Mesendoderm (in vitro differentiated cells): ENCODE results near the gene CLGN.
"Not testable (repeated sequence)": the region's sequence is repeated elsewhere in the genome, so short reads cannot be mapped to it uniquely, and the experiment has no call there.

ENCODE experiments used
- DNase-seq: peaks from one replicate; pipeline ENCODE4 v3.0.0; 2013
- H2AK5ac ChIP-seq: 2 replicates; pipeline ENCODE4 v1.6.1; 2013; ENCODE audit warnings: low read length, inconsistent platforms
- H2BK120ac ChIP-seq: 2 replicates; pipeline ENCODE4 v1.6.1; 2013; ENCODE audit warnings: low read depth, mild to moderate bottlenecking, low read length, moderate library complexity, mixed read lengths
- H2BK15ac ChIP-seq: replicated peaks from 2 replicates; pipeline ENCODE4 v1.6.1; 2013; ENCODE audit warnings: low read depth, mild to moderate bottlenecking, moderate library complexity
- H2BK5ac ChIP-seq: 2 replicates; pipeline ENCODE4 v1.6.1; 2013; ENCODE audit warnings: low read length, inconsistent platforms
- H3K18ac ChIP-seq: 2 replicates; pipeline ENCODE4 v1.6.1; 2013; ENCODE audit warnings: mild to moderate bottlenecking, low read length, mixed read lengths
- H3K23ac ChIP-seq: one replicate; pipeline ENCODE4 v1.6.1; 2013; ENCODE audit warnings: low read length
- H3K27ac ChIP-seq: 2 replicates; pipeline ENCODE4 v1.5.1; 2013; ENCODE audit warnings: low read depth, mild to moderate bottlenecking, inconsistent platforms, low read length, moderate library complexity
- H3K27me3 ChIP-seq: 2 replicates; pipeline ENCODE4 v1.6.1; 2013; ENCODE audit warnings: low read length, control low read depth, mild to moderate bottlenecking, inconsistent platforms; ENCODE audit not compliant: insufficient read depth, poor library complexity
- H3K36me3 ChIP-seq: 2 replicates; pipeline ENCODE4 v1.6.1; 2013; ENCODE audit warnings: low read length, inconsistent platforms; ENCODE audit not compliant: control insufficient read depth, insufficient read depth
- H3K4ac ChIP-seq: one replicate; pipeline ENCODE4 v1.6.1; 2013; ENCODE audit warnings: low read depth, mild to moderate bottlenecking, low read length, moderate library complexity
- H3K4me1 ChIP-seq: 2 replicates; pipeline ENCODE4 v1.6.1; 2013; ENCODE audit warnings: low read depth, low read length, inconsistent platforms; ENCODE audit not compliant: control insufficient read depth
- H3K4me2 ChIP-seq: 2 replicates; pipeline ENCODE4 v1.6.1; 2013; ENCODE audit warnings: low read length
- H3K4me3 ChIP-seq: 2 replicates; pipeline ENCODE4 v1.5.1; 2013; ENCODE audit warnings: mild to moderate bottlenecking, low read length
- H3K56ac ChIP-seq: one replicate; pipeline ENCODE4 v1.6.1; 2013; ENCODE audit warnings: low read length
- H3K79me1 ChIP-seq: 2 replicates; pipeline ENCODE4 v1.6.1; 2013; ENCODE audit warnings: low read length, inconsistent platforms
- H3K79me2 ChIP-seq: 2 replicates; pipeline ENCODE4 v1.6.1; 2013; ENCODE audit warnings: mild to moderate bottlenecking, low read length; ENCODE audit not compliant: control insufficient read depth, insufficient read depth
- H3K9ac ChIP-seq: 2 replicates; pipeline ENCODE4 v1.6.1; 2013; ENCODE audit warnings: low read length, inconsistent platforms
- H4K5ac ChIP-seq: one replicate; pipeline ENCODE4 v1.6.1; 2013; ENCODE audit warnings: low read length
- H4K8ac ChIP-seq: one replicate; pipeline ENCODE4 v1.6.1; 2013; ENCODE audit warnings: low read depth, mild to moderate bottlenecking, control low read depth, low read length, moderate library complexity
- WGBS: extraction: QIAGEN DNeasy Blood & Tissue Kit; methylation state at CpG from one replicate; pipeline ENCODE4 v1.1.7; 2013; ENCODE audit warnings: low lambda C conversion rate, missing lambda C conversion rate; ENCODE audit not compliant: insufficient coverage; ENCODE audit errors: extremely low coverage; 5-methylcytosine and 5-hydroxymethylcytosine counted together

CLGN gene

GRCh38 chr4:140463182-140463581 is 35.7 kb upstream of the CLGN start:
- Histone ChIP-seq H3K36me3 (no peaks in the 10 kb centered on the region), H3K4me2 (no peak overlapping the region), H3K4me3 (no peak overlapping the region), H3K9ac (no peak overlapping the region), H3K27ac (no peak overlapping the region), H3K4me1 (no peaks in the 10 kb centered on the region), H2BK120ac (no peak overlapping the region), H2AK5ac (no peak overlapping the region), H3K4ac (no peak overlapping the region), H3K27me3 (no peaks in the 10 kb centered on the region), H3K18ac (no peak overlapping the region), H3K23ac (no peak overlapping the region), H4K5ac (no peak overlapping the region), H3K56ac (no peak overlapping the region), H3K79me1 (no peaks in the 10 kb centered on the region), H2BK15ac (no peak overlapping the region), H3K79me2 (no peaks in the 10 kb centered on the region), H4K8ac (no peak overlapping the region), H2BK5ac (no peak overlapping the region)
- DNase-seq = no peak
- no CpG with 5 or more reads among the region's 3 CpGs for WGBS

GRCh38 chr4:140450352-140450751 is 22.9 kb upstream of the CLGN start:
- no peak overlapping the region for H2BK15ac ChIP-seq
- H3K56ac ChIP-seq = no peak overlapping the region
- no peaks in the 10 kb centered on the region for H3K27me3 ChIP-seq
- no CpG with 5 or more reads among the region's 3 CpGs for WGBS
- H3K23ac ChIP-seq = no peak overlapping the region
- no peaks in the 10 kb centered on the region for H3K79me2 ChIP-seq
- H3K4me2 ChIP-seq = no peak overlapping the region
- H2AK5ac ChIP-seq = no peak overlapping the region
- H4K5ac ChIP-seq = no peak overlapping the region
- H3K18ac ChIP-seq = no peak overlapping the region
- H3K79me1 ChIP-seq = no peaks in the 10 kb centered on the region
- H3K27ac ChIP-seq = no peak overlapping the region
- no peak overlapping the region for H2BK5ac ChIP-seq
- no peak overlapping the region for H3K9ac ChIP-seq
- no peaks in the 10 kb centered on the region for H3K36me3 ChIP-seq
- H3K4me3 ChIP-seq = no peak overlapping the region
- DNase-seq = no peak
- H3K4ac ChIP-seq = no peak overlapping the region
- H3K4me1 ChIP-seq = no peaks in the 10 kb centered on the region
- H2BK120ac ChIP-seq = no peak overlapping the region
- H4K8ac ChIP-seq = no peak overlapping the region

GRCh38 chr4:140448830-140449229 is 21.4 kb upstream of the CLGN start:
- no peak overlapping the region for H4K5ac ChIP-seq
- H3K4me3 ChIP-seq = no peak overlapping the region
- H3K36me3 ChIP-seq = no peaks in the 10 kb centered on the region
- no peak overlapping the region for H3K18ac ChIP-seq
- DNase-seq = no peak
- H3K4me2 ChIP-seq = no peak overlapping the region
- no peak overlapping the region for H2BK120ac ChIP-seq
- no peaks in the 10 kb centered on the region for H3K79me2 ChIP-seq
- no peaks in the 10 kb centered on the region for H3K27me3 ChIP-seq
- no CpG with 5 or more reads among the region's 2 CpGs for WGBS
- H3K9ac ChIP-seq = no peak overlapping the region
- no peak overlapping the region for H4K8ac ChIP-seq
- no peak overlapping the region for H3K4ac ChIP-seq
- H2BK15ac ChIP-seq = no peak overlapping the region
- H2AK5ac ChIP-seq = no peak overlapping the region
- no peak overlapping the region for H3K56ac ChIP-seq
- H3K4me1 ChIP-seq = no peaks in the 10 kb centered on the region
- no peak overlapping the region for H3K23ac ChIP-seq
- H3K27ac ChIP-seq = no peak overlapping the region
- H3K79me1 ChIP-seq = no peaks in the 10 kb centered on the region
- no peak overlapping the region for H2BK5ac ChIP-seq

- H3K79me2 ChIP-seq = no peaks in the 10 kb centered on the region
- no peak overlapping the region for H2BK15ac ChIP-seq
- WGBS = no CpG with 5 or more reads among the region's 3 CpGs
- H3K4me2 ChIP-seq = no peak overlapping the region
- H3K36me3 ChIP-seq = no peaks in the 10 kb centered on the region
- H4K8ac ChIP-seq = no peak overlapping the region
- H3K4me3 ChIP-seq = no peak overlapping the region
- H2AK5ac ChIP-seq = no peak overlapping the region
- no peak overlapping the region for H2BK5ac ChIP-seq
- no peak overlapping the region for H3K56ac ChIP-seq
- H4K5ac ChIP-seq = no peak overlapping the region
- H3K23ac ChIP-seq = no peak overlapping the region
- H3K4ac ChIP-seq = no peak overlapping the region
- H2BK120ac ChIP-seq = no peak overlapping the region
- H3K27me3 ChIP-seq = no peaks in the 10 kb centered on the region
- no peaks in the 10 kb centered on the region for H3K79me1 ChIP-seq
- H3K18ac ChIP-seq = no peak overlapping the region
- no peak for DNase-seq
- H3K4me1 ChIP-seq = no peaks in the 10 kb centered on the region
- no peak overlapping the region for H3K9ac ChIP-seq
- H3K27ac ChIP-seq = no peak overlapping the region
Observed at GRCh38 chr4:140448162-140448561, 20.7 kb upstream of the CLGN start.

- WGBS = no CpG with 5 or more reads among the region's 4 CpGs
- H3K4me3 ChIP-seq, H3K27me3 ChIP-seq, H2BK120ac ChIP-seq, H3K4me1 ChIP-seq, H3K79me1 ChIP-seq, H2AK5ac ChIP-seq, H3K18ac ChIP-seq, H3K4ac ChIP-seq, H3K79me2 ChIP-seq, H3K27ac ChIP-seq, H3K36me3 ChIP-seq, H4K5ac ChIP-seq, H3K56ac ChIP-seq, H3K23ac ChIP-seq, H2BK15ac ChIP-seq, H3K9ac ChIP-seq, DNase-seq, H4K8ac ChIP-seq, H3K4me2 ChIP-seq, H2BK5ac ChIP-seq: not testable (repeated sequence)
Observed at GRCh38 chr4:140444347-140444746, 16.9 kb upstream of the CLGN start.

- H3K79me1 ChIP-seq = no peaks in the 10 kb centered on the region
- DNase-seq = no peak
- H3K9ac ChIP-seq = no peak overlapping the region
- H3K56ac ChIP-seq = no peak overlapping the region
- H3K27me3 ChIP-seq = no peaks in the 10 kb centered on the region
- H4K8ac ChIP-seq = no peak overlapping the region
- H2AK5ac ChIP-seq = no peak overlapping the region
- no peak overlapping the region for H4K5ac ChIP-seq
- no peak overlapping the region for H2BK5ac ChIP-seq
- no peak overlapping the region for H3K4ac ChIP-seq
- H3K4me3 ChIP-seq = no peak overlapping the region
- H3K4me1 ChIP-seq = no peaks in the 10 kb centered on the region
- no peak overlapping the region for H3K27ac ChIP-seq
- no peak overlapping the region for H2BK120ac ChIP-seq
- H2BK15ac ChIP-seq = no peak overlapping the region
- H3K79me2 ChIP-seq = no peaks in the 10 kb centered on the region
- no peak overlapping the region for H3K18ac ChIP-seq
- H3K4me2 ChIP-seq = no peak overlapping the region
- H3K23ac ChIP-seq = no peak overlapping the region
- no peaks in the 10 kb centered on the region for H3K36me3 ChIP-seq
Observed at GRCh38 chr4:140439644-140440142, 12.2 kb upstream of the CLGN start.
